Renal cortex interstitium (tissue), 11 donors: Measurements from ENCODE around the gene CACNA2D1. TPM values are rescaled to one million over a fixed set of nuclear protein-coding genes. Genes with fewer than 3 reads are reported as not detected.

ENCODE experiments used
- DNase-seq, 11 donors: peaks; one replicate each; pipeline ENCODE4 v3.0.0-alpha.2; 2013; ENCODE audit warnings: low read depth in 9 of 11, low spot score in 4 of 11; ENCODE audit errors: extremely low read depth in 1 of 11
- polyA plus RNA-seq, 3 donors: library from polyadenylated mRNA; unstranded; fragments of 120-200 nt; gene quantifications; one replicate each; pipeline ENCODE4 v1.2.1, GENCODE V29; 2013; ENCODE audit not compliant: insufficient read length in 3 of 3

The CACNA2D1 gene
- polyA plus RNA-seq, 3 donors = 28.2 to 30.7 (median 30.2) TPM

DNA sequence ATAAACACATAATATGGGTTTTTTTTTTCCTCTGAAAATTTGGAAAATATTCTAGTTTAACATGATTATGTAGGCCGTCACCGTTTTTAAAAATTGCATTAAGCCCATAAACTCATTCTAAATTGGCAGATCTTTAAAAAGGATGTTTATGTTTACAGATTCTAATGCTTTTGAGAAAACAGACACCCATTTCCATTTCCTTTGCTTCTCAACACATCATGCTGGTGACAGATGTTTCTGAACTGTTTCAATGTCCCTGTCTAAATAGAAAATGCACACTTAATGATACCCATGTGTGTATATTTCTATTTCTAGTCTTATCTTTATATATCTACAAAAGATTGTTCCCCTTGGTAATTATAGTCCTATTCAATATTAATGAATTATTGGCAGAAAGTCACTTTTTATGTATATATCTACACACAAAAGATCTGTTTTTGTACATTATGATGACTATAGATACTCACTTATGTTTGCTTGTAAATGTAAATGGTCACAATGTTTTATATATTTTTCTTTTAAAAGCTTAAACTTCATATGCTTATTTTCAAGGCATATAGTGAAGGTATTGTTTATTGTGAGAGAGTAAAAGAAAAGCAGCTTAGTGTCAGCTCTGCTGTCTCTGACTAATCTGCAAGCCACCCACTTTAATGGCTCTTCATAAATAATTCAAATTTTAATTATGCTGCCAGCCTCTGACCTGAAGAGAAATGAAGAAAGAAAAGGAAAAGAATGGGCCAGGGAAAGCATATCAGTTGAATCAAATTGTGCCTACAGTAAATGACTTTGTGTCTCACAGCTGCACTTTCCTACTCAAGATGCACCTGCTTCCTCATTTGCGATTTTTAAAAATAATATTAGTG, 179.4 kb downstream of the CACNA2D1 start:
- DNase-seq = no peak

DNA sequence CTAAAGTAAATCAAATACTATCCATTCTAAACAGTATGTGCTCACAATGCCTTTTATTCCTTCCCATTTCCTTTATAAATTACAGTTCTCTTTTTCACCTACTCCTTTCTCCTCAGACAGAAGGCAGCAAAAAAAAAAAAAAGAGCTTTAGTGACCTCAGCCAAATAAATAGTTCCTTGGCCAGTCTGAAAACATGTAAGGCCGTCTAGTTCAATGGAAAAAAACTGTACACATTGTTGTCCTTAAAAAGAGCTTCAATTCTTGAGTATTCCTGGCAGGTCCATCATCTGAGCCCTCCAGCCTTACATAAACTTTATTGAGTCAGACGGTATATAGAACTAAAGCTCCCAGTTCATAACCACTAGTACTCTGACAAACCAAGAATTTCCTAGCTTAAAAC, 185.4 kb downstream of the CACNA2D1 start:
- no peak for DNase-seq

DNA sequence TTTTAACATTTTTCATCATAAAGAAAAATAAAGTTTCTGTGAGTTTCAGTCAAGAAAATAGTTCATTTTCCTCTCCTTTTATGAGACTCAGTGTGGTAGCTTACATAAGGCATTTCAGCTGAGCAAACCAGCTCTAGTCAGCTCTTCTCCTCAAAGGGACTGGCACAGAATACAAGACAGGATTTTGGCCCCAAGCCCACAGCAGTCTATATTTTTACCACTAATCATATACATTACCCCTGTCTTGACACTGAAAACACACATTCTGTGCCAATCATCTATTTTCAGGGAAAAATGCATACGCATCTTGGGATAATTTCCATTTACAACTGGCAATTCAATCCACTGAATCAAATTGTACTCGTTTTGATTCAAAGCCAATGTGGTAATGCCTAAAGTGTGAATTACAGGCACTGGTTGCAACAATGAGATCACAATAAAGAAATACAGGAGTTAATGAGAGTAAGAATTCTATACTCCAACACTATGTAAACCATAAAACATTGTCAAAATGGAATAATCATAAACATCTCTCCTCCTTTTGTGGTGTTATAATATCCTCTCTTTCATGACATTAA, 186.4 kb downstream of the CACNA2D1 start:
- no peak for DNase-seq

DNA sequence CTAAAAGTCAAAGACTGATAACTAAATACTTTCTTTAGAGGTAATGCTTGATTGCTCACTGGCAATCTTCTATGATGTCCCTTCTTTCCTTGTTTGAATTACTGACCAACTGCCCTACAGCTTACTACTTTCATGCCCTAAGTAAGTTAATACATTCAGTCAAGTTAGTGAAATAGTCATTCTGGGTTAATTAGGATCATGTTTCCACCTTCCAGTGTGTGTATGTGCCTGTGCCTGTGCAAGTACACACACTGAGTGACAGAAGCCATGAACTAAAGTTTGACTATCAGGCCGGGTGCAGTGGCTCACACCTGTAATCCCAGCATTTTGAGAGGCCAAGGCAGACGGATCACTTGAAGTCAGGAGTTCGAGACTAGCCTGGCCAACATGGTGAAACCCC, 187.9 kb downstream of the CACNA2D1 start:
- DNase-seq = no peak

DNA sequence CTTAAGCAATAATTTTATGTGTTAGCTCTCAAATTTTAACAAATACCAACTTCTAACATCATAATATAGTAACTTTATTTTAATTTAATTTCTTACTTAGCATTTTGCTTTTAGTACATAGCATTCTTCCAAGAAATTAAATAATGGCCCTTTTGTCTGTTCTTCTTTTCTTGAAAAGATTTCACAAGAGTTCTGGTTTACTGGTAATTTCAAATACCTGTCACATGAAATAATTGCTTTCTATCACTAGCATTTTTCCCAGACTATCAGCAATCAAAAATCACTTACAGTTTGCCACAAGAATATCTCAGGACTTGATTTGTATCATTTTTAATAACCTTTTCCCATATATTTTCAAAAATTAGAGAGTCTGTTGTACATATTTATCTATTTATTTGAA, 193.0 kb downstream of the CACNA2D1 start:
- no peak for DNase-seq

DNA sequence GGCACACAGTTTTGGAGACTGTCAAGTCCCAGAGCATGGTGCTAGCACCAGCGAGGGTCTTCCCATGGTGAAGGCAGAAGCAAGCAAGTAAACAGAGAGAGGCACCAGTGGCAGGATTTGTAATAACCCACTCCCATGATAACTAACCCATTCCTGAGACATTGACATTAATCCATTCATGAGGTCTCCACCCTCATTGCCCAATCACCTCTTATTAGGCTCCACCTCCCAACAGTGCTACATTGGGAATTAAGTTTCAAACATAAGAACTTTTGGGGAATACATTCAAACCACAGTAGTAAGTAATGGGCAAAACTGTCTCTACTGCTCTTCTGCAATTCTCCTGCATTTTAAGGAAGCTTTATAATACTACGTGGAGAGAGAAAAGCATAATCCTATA, 193.6 kb downstream of the CACNA2D1 start:
- no peak for DNase-seq

DNA sequence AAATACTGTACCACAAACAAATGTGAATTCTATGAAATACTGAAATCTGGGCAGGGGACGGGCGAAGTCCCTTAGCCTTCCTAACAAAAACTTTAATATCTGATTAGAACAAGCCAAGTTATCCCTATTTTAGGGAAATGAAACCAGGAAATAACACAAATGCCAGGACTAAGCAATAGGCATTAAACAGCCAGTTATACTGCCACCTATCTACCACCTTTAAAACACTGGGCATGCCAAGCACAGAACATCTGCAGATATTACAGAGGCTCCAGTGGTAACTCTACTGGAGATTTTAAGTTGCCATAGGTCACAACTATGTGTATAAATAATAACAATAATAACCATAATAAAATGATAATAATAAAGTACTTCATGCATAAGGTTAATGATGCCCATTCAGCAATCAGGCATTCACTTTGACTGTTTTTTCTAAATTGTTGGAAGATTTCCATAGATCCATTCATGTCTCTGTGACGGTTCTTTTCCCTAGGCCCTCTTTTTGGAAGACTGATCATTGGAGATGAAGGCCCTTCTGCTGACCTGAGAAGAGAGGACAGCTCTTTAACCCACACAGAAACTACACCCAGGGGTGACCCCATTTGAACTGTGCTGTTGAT, 195.7 kb downstream of the CACNA2D1 start:
- peak in 1 of 11 donors; percentile 2 for DNase-seq

DNA sequence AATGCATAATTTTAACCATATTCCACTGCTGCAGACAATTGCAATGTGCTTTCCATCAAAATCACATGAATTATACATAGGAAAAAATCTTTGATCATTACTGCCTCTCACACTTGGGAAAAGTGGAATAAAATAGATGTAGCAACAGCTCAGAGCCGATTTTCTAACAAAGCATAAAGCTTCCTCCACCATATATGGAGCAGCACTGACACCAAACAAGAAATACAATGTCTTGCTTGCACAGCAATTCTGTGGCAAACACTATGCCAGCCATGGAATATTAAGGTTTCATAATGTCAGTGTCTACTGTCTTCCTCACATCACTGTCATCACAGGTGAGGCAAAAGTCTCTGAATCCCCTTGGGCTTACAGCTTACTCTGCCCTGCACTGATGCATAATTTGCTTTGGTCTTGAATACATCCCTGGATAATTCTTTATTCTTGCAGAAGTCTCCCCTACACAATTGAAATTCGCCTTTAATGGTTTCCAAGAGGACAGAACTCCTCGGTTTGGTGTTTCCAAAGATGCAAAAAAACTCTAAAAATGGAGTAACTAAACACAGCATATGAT, 198.5 kb downstream of the CACNA2D1 start:
- no peak for DNase-seq

DNA sequence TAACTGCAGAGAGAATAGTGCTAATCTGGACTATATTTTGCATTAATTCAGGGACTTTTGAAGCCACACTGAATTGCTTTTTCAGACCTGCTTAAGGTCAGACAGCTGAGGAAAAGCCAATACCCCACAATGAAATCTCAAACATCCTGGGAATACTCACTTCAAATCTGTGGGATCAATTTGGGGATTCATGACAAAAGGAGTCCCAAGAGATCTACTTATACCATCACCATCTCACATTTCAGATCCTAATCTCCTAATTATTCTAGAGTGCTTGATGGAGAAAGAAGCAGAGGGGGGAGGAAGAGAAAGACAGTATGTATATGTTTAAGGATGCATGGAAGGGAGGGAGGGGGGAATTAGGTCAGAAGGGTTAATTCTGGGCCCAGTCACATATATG, 202.2 kb downstream of the CACNA2D1 start:
- no peak for DNase-seq

DNA sequence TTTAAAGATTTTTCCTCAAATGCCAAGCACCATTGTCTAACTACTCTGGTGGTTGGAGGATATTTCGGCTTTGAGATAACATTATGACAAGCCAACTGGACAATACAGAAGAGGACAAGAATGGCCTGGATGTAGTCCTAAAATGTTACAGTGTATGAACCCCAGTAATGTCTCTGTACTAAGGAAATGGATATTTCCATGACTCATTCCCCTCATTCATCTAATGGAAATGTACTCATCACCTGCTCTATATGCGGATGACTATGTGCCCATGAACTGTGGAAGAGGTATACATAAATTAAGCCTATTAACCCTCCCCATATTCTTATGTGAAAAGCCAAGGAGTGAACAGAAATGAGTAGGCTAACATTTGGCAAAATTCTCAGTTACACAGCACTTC, 207.9 kb downstream of the CACNA2D1 start:
- DNase-seq = no peak

DNA sequence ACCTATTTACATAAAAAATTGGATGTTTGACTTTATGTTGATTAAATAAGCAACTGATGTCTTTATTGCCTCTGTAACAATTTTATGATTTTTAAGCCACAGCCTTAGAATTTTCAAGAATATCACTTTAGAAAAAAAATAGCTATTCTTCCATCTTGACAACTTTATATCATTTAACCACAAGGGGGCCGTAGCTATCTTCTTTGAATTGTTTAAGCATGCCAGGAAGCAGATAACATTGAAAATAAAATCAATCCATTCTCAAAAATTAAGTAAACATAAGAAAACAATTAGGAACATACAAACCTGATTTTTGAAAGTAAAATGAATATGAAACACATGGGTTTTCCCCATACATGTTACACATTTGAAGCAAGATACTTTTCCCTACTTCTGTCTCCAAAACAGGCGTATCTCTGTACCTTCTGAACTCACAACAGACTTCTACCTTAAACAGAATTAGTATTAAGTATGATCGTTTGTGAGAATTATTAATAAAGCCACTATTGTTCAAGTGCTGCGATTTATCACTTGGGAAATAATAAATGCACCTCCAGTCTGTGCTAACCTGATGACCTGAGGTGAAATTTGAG, 209.0 kb downstream of the CACNA2D1 start:
- DNase-seq = peak; percentile 4 to 47 (median 13)

DNA sequence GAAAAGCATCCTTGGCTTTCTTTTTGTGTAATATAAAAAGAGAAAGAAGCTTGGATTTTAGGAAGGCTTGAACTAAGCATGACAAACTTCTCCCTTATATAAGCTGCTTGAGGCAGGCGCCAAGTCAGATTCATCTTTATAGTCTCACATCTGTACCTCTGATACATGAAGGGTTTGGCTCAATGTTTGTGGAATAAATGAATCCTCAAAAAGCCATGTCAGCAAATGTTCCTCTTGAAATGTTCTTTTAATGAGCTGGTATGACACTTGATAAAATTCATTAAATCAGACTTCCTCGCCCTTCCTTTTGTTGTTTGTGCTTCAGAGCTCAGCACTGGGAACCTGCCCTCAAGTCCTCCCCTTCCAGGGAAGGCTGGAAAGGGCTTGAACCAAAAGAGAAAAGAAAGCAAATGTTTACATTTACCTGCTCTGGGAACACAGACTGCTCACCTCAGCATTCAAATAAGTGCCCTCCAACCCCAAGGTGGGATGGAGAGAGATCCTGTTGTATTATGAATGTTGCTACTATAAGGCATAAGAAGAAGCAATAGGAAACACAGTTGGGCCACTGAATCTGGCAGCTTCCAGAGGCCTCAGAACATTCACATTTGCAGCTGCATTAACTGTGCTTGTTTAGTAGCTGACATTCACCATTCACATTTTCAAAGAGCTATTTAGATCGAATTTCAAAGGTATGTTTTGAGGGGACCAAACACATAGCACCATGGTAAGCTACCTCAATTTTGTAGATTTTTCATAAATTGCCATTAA, 212.6 kb downstream of the CACNA2D1 start:
- DNase-seq = no peak

DNA sequence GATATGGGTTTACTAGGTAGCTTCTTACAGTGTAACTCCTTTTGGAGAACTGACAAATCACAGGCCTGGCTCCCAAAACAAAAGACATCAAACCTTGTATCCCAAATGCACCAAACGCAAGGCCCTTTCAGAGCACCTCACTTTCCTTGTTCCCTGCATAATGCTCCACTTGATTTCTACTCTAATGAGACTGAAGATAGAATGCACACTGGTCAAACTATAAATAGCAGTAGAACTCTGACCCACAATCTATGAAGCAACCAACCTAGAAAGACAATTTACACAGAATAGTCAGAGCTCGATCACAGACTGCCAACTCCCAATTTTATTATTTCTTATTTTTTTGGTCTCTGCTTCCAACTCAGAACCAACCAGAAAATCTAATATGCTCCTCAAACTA, 214.4 kb downstream of the CACNA2D1 start:
- DNase-seq = no peak

DNA sequence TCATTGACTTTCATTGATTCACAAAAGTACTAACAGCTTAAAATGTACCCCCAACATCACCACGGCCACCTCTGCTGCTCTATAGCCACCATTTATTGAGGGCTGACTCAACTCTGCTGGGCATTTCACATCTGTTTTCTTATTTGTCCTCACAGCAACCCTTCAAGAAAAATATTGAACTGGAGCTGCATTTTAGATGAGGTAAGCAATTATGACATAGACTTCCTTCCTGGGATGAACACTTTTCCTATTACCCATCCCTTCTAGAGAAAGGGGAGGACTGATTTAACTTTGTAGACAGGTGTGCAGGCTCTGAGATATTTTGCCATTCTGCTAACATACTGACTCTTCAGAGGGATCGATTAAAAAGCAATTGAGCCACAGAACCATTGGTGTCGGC, 217.4 kb downstream of the CACNA2D1 start:
- no peak for DNase-seq

DNA sequence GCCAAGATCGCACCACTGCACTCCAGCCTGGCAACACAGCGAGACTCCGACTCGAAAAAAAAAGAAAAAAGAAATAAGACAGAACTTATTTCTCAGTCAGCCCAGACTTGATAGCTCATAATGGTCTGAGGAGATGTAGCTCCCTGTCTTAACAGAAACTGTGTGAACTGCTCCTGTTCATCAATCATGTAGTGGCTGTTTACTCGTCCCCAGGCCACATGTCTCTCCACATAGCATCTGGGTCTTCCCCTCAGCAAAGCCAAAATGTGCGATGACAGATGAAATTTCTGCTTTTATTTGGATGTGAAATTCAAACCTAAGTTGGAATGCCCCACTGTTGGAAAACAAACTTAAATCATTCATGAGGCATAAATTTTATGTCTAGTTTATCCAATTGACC, 219.0 kb downstream of the CACNA2D1 start:
- no peak for DNase-seq

DNA sequence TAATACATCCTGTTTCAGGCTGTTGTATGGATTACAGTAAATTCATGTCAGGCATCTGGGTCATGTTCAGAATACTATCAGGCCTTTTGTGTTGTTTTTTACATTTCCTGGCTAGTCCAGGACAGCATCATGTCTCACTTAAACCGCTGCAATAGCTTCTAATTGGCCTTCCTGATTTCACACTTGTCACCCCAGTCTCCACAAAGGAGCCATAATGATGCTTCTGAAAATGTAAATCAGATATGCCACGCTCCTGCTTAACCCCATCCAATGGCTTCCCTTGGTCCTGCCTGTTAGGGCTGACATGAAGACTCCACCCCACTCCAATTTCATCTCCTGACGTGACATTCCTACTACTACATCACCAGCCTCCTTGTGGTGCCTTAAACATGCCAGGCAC, 220.0 kb downstream of the CACNA2D1 start:
- no peak for DNase-seq

DNA sequence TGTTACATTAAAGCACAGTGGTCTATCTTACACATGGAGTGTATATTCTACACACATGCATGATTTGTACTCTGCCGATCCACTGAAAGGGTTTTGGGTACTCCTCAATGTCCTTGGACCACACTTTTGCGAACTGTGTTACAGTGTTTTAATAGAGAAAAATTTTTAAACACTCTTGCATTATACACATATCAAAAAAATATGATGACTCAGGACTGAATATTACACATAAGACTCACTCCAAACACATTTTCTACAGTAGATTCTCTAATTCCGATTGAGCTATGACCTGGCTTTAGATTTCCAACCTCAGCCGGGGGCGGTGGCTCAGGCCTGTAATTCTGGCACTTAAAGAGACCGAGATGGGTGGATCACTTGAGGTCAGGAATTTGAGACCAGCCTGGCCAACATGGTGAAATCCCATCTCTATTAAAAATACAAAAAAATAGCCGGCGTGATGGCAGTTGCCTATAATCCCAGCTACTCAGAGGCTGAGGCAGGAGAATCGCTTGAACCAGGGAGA, 222.4 kb downstream of the CACNA2D1 start:
- DNase-seq = no peak

DNA sequence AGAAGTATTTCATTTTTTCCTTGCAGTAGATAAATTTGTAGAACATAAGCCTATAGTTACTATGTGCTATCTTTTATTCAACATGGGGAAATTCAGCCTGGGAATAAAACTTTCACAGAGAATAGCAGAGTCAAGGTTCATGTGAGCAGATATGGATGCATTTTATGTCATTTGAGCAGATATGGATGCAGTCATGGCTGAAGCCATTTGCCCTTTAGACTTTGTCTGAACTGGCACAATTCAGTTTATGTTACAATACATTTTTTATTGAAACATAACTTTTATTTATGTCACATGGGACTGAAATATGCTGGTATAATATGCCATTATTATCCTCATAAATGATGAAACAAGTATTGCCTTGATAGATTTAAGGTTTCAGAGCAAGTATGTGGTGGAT, 231.1 kb downstream of the CACNA2D1 start:
- DNase-seq = no peak

DNA sequence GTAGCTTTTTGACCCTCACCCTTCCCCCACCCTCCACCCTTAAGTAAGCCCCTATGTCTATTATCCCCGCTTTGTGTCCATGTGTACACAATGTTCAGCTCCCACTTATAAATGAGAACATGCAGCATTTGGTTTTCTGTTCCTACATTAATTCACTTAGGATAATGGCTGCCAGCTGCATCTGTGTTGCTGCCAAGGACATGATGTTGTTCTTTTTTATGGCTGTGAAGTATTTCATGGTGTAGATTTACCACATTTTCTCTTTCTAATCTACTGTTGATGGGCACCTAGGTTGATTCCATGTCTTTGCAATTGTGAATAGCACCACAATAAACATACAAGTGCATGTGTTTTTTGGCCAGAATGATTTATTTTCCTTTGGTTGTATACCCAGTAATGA, 232.2 kb downstream of the CACNA2D1 start:
- no peak for DNase-seq
